HepG2 (cell line): ENCODE results near the gene LRRC70. TPM values are rescaled to one million over a fixed set of nuclear protein-coding genes. Genes with fewer than 3 reads are reported as not detected.

Source experiments
- ATAC-seq: fragments of 200-7000 bp; cut with Tn5 transposase; 3 replicates; pipeline ENCODE4 v1.9.1; 2020; ENCODE audit warnings: mild to moderate bottlenecking, moderate library complexity
- BruUV-seq: library from RNA; stranded (reverse); fragments of 400-500 nt; replicated peaks from 2 replicates; lab custom pipeline; 2021; lab: Mats Ljungman, UMichigan
- CTCF ChIA-PET: fragments of 300-600 bp; formaldehyde crosslinking; extraction: SDS; loops from one replicate; lab custom pipeline; 2021; ENCODE audit warnings: low total read pairs, inconsistent platforms, low intra/inter-chr PET ratio; lab: Yijun Ruan, JAX
- POLR2A ChIA-PET: fragments of 350-600 bp; sonication (Branson Sonifier 250); formaldehyde crosslinking; loops from one replicate; lab custom pipeline; 2020; ENCODE audit warnings: antibody characterized with exemption, inconsistent platforms; lab: Yijun Ruan, JAX
- DNase-seq: peaks from one replicate; pipeline ENCODE4 v3.0.0-alpha.2; 2015; ENCODE audit warnings: low spot score
- FAIRE-seq: peaks from 3 replicates; lab custom pipeline; 2011; peaks lifted over from hg19 to GRCh38; lab: Jason Lieb, UNC
- H2AFZ ChIP-seq: one replicate; pipeline ENCODE4 v1.6.1; 2011; ENCODE audit warnings: low read length, inconsistent platforms
- H3K27ac ChIP-seq: fragments of 300-600 bp; 3 replicates; pipeline ENCODE4 v1.8.0; 2011; ENCODE audit warnings: mixed run types, mild to moderate bottlenecking, mixed read lengths, low read length, inconsistent platforms; ENCODE audit not compliant: insufficient read depth; ENCODE audit errors: extremely low read length
- H3K27me3 ChIP-seq, 2 experiments: fragments of 200-600 bp in 1 of 2; 2 replicates in 1 of 2; 3 replicates in 1 of 2; pipeline versions ENCODE4 v1.6.0 to v1.8.0; 2011; ENCODE audit warnings: low read length in 2 of 2, mild to moderate bottlenecking in 2 of 2, moderate library complexity in 2 of 2, inconsistent platforms in 1 of 2; ENCODE audit not compliant: insufficient read depth in 2 of 2, control insufficient read depth in 1 of 2
- H3K36me3 ChIP-seq, 2 experiments: fragments of 200-600 bp in 1 of 2; replicated peaks in 1 of 2; 2 replicates in 1 of 2; 3 replicates in 1 of 2; pipeline versions ENCODE4 v1.5.1 to v1.8.0; 2011; ENCODE audit warnings: low read length in 2 of 2, inconsistent platforms in 1 of 2; ENCODE audit not compliant: insufficient read depth in 2 of 2, control insufficient read depth in 1 of 2
- H3K4me1 ChIP-seq: 2 replicates; pipeline ENCODE4 v1.5.1; 2012; ENCODE audit warnings: low read length, inconsistent platforms; ENCODE audit not compliant: insufficient read depth
- H3K4me2 ChIP-seq: 2 replicates; pipeline ENCODE4 v1.6.0; 2011; ENCODE audit warnings: low read depth, low read length, inconsistent platforms
- H3K4me3 ChIP-seq, 3 experiments: fragments of 200-600 bp in 1 of 3; sonication (generic), shearing (Covaris generic) in 1 of 3; replicated peaks in 1 of 3; 2 replicates each; pipeline ENCODE4 v1.5.1; 2011 to 2016; ENCODE audit warnings: low read length in 3 of 3, inconsistent platforms in 2 of 3, low read depth in 2 of 3, mild to moderate bottlenecking in 2 of 3, control low read depth in 1 of 3, mixed read lengths in 1 of 3; ENCODE audit not compliant: insufficient read depth in 1 of 3
- H3K79me2 ChIP-seq: one replicate; pipeline ENCODE4 v1.6.1; 2011; ENCODE audit warnings: low read length, inconsistent platforms; ENCODE audit not compliant: insufficient read depth
- H3K9ac ChIP-seq: 2 replicates; pipeline ENCODE4 v1.6.0; 2011; ENCODE audit warnings: mild to moderate bottlenecking, low read depth, low read length, inconsistent platforms; ENCODE audit not compliant: insufficient read depth
- H3K9me3 ChIP-seq: 2 replicates; pipeline ENCODE4 v1.5.1; 2012; ENCODE audit warnings: mild to moderate bottlenecking, low read length
- H4K20me1 ChIP-seq: 2 replicates; pipeline ENCODE4 v1.6.0; 2011; ENCODE audit warnings: inconsistent platforms, mild to moderate bottlenecking, low read length, moderate library complexity; ENCODE audit not compliant: insufficient read depth
- ZNF652 ChIP-seq: IDR thresholded peaks from 2 replicates; pipeline ENCODE4 v1.6.1; 2016; ENCODE audit warnings: low read depth, borderline replicate concordance
- WGBS: methylation state at CpG from one replicate; pipeline ENCODE4 v1.1.6; 2017; ENCODE audit warnings: low lambda C conversion rate; 5-methylcytosine and 5-hydroxymethylcytosine counted together
- in situ Hi-C: cut with HindIII; loops from 2 replicates; pipeline ENCODE4 v1.10.0; 2017; ENCODE audit warnings: low pct_unique_long_range_greater_than_20kb; ENCODE audit not compliant: extremely low pct_ligation_motif_present
- intact Hi-C: fragments of 100-400 bp; cut with micrococcal nuclease; formaldehyde crosslinking; loops from one replicate; pipeline ENCODE4 v1.10.0; 2022; ENCODE audit not compliant: unreplicated experiment
- polyA plus RNA-seq, 8 experiments: library from polyadenylated mRNA; depleted of rRNA in 3 of 8; stranded (reverse) in 7 of 8; unstranded in 1 of 8; fragments of >200 nt; fragmentation: Illumina TruSeq in 4 of 8; extraction: Trizol in 4 of 8; gene quantifications; 2 replicates each; pipeline versions ENCODE4 v1.2.1 to v1.2.3, GENCODE V29; 2011 to 2016; ENCODE audit warnings: low read depth in 4 of 8, missing spikeins in 1 of 8, mixed read lengths in 1 of 8; ENCODE audit not compliant: insufficient read depth in 1 of 8
- total RNA-seq, 5 experiments: library from RNA; depleted of rRNA; stranded (reverse); fragments of >200 nt; fragmentation: Illumina TruSeq; extraction: Trizol; gene quantifications; 2 replicates each; pipeline ENCODE4 v1.2.3, GENCODE V29; 2016; ENCODE audit warnings: low read depth in 1 of 5

Gene LRRC70
- total and polyA plus RNA-seq, 2 of the 13 experiments (the other 11 are each of a cell fraction or from before 2014, with no cell fraction given), result 0.05 to 0.71 TPM

DNA sequence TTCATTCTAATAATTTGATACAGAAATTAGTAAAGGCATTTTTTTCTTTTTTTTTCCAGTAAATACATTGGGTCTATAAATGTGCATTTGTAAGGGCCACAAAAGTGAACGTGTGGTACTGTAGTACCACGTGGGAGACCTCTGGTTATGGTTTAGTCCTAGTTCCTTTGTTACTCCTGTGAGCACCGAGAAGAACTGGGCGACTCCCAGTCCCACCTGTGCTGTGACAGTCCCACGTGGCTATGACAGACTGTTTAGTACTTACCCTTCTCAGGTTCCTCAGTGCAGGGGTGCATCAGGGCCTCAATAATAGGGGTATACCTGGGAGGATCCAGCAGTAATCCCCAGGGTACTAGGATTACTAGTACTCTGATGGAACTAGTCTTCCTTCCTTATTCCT lies 49.3 kb downstream of the LRRC70 start:
- ChIA-PET POLR2A (no interaction called here), CTCF (no interaction called here)
- Histone ChIP-seq H3K4me3 (no peak overlapping the region), H3K27me3 (no peaks in the 10 kb centered on the region), H3K27ac (no peak overlapping the region), H3K9ac (no peak overlapping the region), H3K9me3 (no peaks in the 10 kb centered on the region), H4K20me1 (no peaks in the 10 kb centered on the region), H3K36me3 (peaks cover 1 to 17% of the 10 kb centered on the region in 2 experiments; a peak in 4 of 5 replicates), H3K4me1 (no peaks in the 10 kb centered on the region), H3K79me2 (no peaks in the 10 kb centered on the region), H2AFZ (no peak overlapping the region), H3K4me2 (no peak overlapping the region)
- no peak for ATAC-seq
- FAIRE-seq, result no peak
- 98% methylated on average over 5 of the region's 5 CpGs for WGBS
- intact Hi-C loops (no loop called here), in situ Hi-C loops (no loop called here)
- DNase-seq, result no peak
- BruUV-seq, result no TSS peak
- TF ChIP-seq ZNF652 (CRISPR knock-in tag), result no peak

Other genes with a start within 250 kb of the LRRC70 start
- gene DIMT1, start 174.9 kb upstream of the LRRC70 start, total RNA-seq (2016; rRNA removed; fragmentation: Illumina TruSeq; extraction: Trizol), result 35.2 and 37.7 TPM in 2 replicates
- 13.8 and 16.1 TPM in 2 replicates for gene DIMT1, start 174.9 kb upstream of the LRRC70 start, polyA plus RNA-seq (2011; rRNA removed)
- 24.4 and 47.3 TPM in 2 replicates for gene IPO11, start 166.1 kb upstream of the LRRC70 start, total RNA-seq (2016; rRNA removed; fragmentation: Illumina TruSeq; extraction: Trizol)
- 10.2 and 13.9 TPM in 2 replicates for gene IPO11, start 166.1 kb upstream of the LRRC70 start, polyA plus RNA-seq (2011; rRNA removed)